ENCODE data around the gene NDUFB2.

DNA sequence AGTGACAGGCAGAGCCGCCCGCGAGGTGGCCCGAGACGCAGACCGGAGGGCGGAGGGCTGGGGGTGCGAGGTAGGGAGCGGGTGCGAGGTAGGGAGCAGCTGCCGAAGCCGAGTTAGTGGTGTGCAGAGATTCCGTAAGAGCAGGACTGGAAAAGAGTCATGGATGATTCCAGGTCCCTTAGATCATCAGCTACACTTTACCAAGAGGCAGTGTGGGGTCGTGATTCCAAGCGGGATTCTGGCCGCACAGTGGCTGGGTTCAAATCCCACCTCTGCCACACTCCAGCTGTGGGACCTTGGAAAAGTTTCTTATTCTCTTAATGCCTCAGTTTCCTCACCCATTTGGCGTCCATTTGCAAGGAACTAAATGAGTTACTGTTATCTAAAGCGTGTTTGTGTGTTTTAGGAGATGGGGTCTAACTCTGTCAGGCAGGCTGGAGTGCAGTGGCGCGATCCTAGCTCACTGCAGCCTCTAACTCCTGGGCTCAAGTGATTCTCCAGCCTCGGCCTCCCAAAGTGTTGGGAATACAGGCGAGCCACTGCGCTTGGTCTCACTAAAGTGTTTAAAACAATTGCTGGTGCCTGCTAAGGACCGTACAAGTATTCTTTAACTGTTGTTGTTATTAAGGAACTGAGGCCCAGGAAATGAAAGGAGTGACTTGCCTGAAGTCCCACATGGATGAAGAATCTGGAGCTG lies 1.1 kb downstream of the NDUFB2 start:
- TF ChIP-seq, protein P1, sequence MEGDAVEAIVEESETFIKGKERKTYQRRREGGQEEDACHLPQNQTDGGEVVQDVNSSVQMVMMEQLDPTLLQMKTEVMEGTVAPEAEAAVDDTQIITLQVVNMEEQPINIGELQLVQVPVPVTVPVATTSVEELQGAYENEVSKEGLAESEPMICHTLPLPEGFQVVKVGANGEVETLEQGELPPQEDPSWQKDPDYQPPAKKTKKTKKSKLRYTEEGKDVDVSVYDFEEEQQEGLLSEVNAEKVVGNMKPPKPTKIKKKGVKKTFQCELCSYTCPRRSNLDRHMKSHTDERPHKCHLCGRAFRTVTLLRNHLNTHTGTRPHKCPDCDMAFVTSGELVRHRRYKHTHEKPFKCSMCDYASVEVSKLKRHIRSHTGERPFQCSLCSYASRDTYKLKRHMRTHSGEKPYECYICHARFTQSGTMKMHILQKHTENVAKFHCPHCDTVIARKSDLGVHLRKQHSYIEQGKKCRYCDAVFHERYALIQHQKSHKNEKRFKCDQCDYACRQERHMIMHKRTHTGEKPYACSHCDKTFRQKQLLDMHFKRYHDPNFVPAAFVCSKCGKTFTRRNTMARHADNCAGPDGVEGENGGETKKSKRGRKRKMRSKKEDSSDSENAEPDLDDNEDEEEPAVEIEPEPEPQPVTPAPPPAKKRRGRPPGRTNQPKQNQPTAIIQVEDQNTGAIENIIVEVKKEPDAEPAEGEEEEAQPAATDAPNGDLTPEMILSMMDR (conservative IDR thresholded peaks at IDR 0.05; ENCODE audit: low read length): no peak
- TF ChIP-seq EZH2phosphoT487 (IDR thresholded peaks at IDR 0.05; ENCODE audit: borderline replicate concordance): no peak
